ENCODE measurements around the gene S100A1.

The S100A1 gene

GRCh38 chr1:153649863-153650235, 21.6 kb downstream of the S100A1 start:
- Histone ChIP-seq H3K27me3 (ENCODE audit: control insufficient read depth in 1 of 2, insufficient read depth in 2 of 2, low read length in 2 of 2) (no peaks in the 10 kb centered on the region), H3K27ac (ENCODE audit: low read depth, low read length) (no peak overlapping the region), H3K4me3 (ENCODE audit: low read depth in 1 of 2, low read length in 2 of 2) (no peak overlapping the region), H3K36me3 (ENCODE audit: control insufficient read depth in 1 of 2, insufficient read depth in 2 of 2, low read length in 2 of 2) (peaks cover 13 to 19% of the 10 kb centered on the region in 2 donors), H3K4me1 (ENCODE audit: control insufficient read depth in 1 of 2, insufficient read depth in 2 of 2, low read length in 2 of 2) (peaks cover 3 to 8% of the 10 kb centered on the region in 2 donors), H3K9ac (ENCODE audit: low read depth in 1 of 2, low read length in 2 of 2) (no peak overlapping the region), H3K9me3 (ENCODE audit: control insufficient read depth in 1 of 2, low read length in 2 of 2) (no peaks in the 10 kb centered on the region)

- Histone ChIP-seq H3K27ac (ENCODE audit: low read depth, low read length) (no peak overlapping the region), H3K36me3 (ENCODE audit: control insufficient read depth in 1 of 2, insufficient read depth in 2 of 2, low read length in 2 of 2) (no peaks in the 10 kb centered on the region), H3K4me3 (ENCODE audit: low read depth in 1 of 2, low read length in 2 of 2) (no peak overlapping the region), H3K27me3 (ENCODE audit: control insufficient read depth in 1 of 2, insufficient read depth in 2 of 2, low read length in 2 of 2) (no peaks in the 10 kb centered on the region), H3K9ac (ENCODE audit: low read depth in 1 of 2, low read length in 2 of 2) (no peak overlapping the region), H3K9me3 (ENCODE audit: control insufficient read depth in 1 of 2, low read length in 2 of 2) (no peaks in the 10 kb centered on the region), H3K4me1 (ENCODE audit: control insufficient read depth in 1 of 2, insufficient read depth in 2 of 2, low read length in 2 of 2) (peaks cover 3 to 8% of the 10 kb centered on the region in 2 donors)
These were observed 23.5 kb downstream of the S100A1 start for GRCh38 chr1:153651771-153652170.

GRCh38 chr1:153652805-153653500, 24.7 kb downstream of the S100A1 start:
- H3K27ac ChIP-seq (ENCODE audit: low read depth, low read length): no peak overlapping the region
- H3K36me3 ChIP-seq (ENCODE audit: control insufficient read depth in 1 of 2, insufficient read depth in 2 of 2, low read length in 2 of 2): no peaks in the 10 kb centered on the region
- no peak overlapping the region for H3K4me3 ChIP-seq (ENCODE audit: low read depth in 1 of 2, low read length in 2 of 2)
- H3K27me3 ChIP-seq (ENCODE audit: control insufficient read depth in 1 of 2, insufficient read depth in 2 of 2, low read length in 2 of 2): no peaks in the 10 kb centered on the region
- H3K9ac ChIP-seq (ENCODE audit: low read depth in 1 of 2, low read length in 2 of 2): no peak overlapping the region
- H3K4me1 ChIP-seq (ENCODE audit: control insufficient read depth in 1 of 2, insufficient read depth in 2 of 2, low read length in 2 of 2): peaks cover 3 to 8% of the 10 kb centered on the region in 2 donors
- no peaks in the 10 kb centered on the region for H3K9me3 ChIP-seq (ENCODE audit: control insufficient read depth in 1 of 2, low read length in 2 of 2)

- no peaks in the 10 kb centered on the region for H3K27me3 ChIP-seq (ENCODE audit: control insufficient read depth in 1 of 2, insufficient read depth in 2 of 2, low read length in 2 of 2)
- no peaks in the 10 kb centered on the region for H3K9me3 ChIP-seq (ENCODE audit: control insufficient read depth in 1 of 2, low read length in 2 of 2)
- no peak overlapping the region for H3K4me3 ChIP-seq (ENCODE audit: low read depth in 1 of 2, low read length in 2 of 2)
- H3K27ac ChIP-seq (ENCODE audit: low read depth, low read length): no peak overlapping the region
- H3K36me3 ChIP-seq (ENCODE audit: control insufficient read depth in 1 of 2, insufficient read depth in 2 of 2, low read length in 2 of 2): no peaks in the 10 kb centered on the region
- H3K4me1 ChIP-seq (ENCODE audit: control insufficient read depth in 1 of 2, insufficient read depth in 2 of 2, low read length in 2 of 2): peaks cover 12 to 17% of the 10 kb centered on the region in 2 donors
- H3K9ac ChIP-seq (ENCODE audit: low read depth in 1 of 2, low read length in 2 of 2): no peak overlapping the region
These were observed 27.1 kb downstream of the S100A1 start for GRCh38 chr1:153655333-153655732.

GRCh38 chr1:153658400-153659174, 30.4 kb downstream of the S100A1 start, which contains the start of gene SNAPIN:
SNAPIN (plus strand) TSS chr1:153658703; CDS start chr1:153658744, 41 bp downstream.
- Histone ChIP-seq H3K4me3 (ENCODE audit: low read depth in 1 of 2, low read length in 2 of 2) (peak within 1 kb of the TSS; percentile 82 to 84), H3K36me3 (ENCODE audit: control insufficient read depth in 1 of 2, insufficient read depth in 2 of 2, low read length in 2 of 2) (peaks cover 17 to 29% of the 10 kb centered on the region in 2 donors), H3K27me3 (ENCODE audit: control insufficient read depth in 1 of 2, insufficient read depth in 2 of 2, low read length in 2 of 2) (no peaks in the 10 kb centered on the region), H3K27ac (ENCODE audit: low read depth, low read length) (peak within 1 kb of the TSS; percentile 93), H3K9ac (ENCODE audit: low read depth in 1 of 2, low read length in 2 of 2) (peak within 1 kb of the TSS; percentile 73 to 87), H3K9me3 (ENCODE audit: control insufficient read depth in 1 of 2, low read length in 2 of 2) (no peaks in the 10 kb centered on the region), H3K4me1 (ENCODE audit: control insufficient read depth in 1 of 2, insufficient read depth in 2 of 2, low read length in 2 of 2) (peaks cover 9% of the 10 kb centered on the region in 2 donors)

GRCh38 chr1:153659175-153659534, 30.9 kb downstream of the S100A1 start:
- Histone ChIP-seq H3K27ac (ENCODE audit: low read depth, low read length) (no peak overlapping the region), H3K4me1 (ENCODE audit: control insufficient read depth in 1 of 2, insufficient read depth in 2 of 2, low read length in 2 of 2) (peaks cover 9% of the 10 kb centered on the region in 2 donors), H3K9ac (ENCODE audit: low read depth in 1 of 2, low read length in 2 of 2) (peak overlapping the region; percentile 73 to 87)

GRCh38 chr1:153659656-153660055, 31.4 kb downstream of the S100A1 start:
- Histone ChIP-seq H3K27ac (ENCODE audit: low read depth, low read length) (no peak overlapping the region), H3K36me3 (ENCODE audit: control insufficient read depth in 1 of 2, insufficient read depth in 2 of 2, low read length in 2 of 2) (peaks cover 18 to 39% of the 10 kb centered on the region in 2 donors), H3K9ac (ENCODE audit: low read depth in 1 of 2, low read length in 2 of 2) (peak overlapping the region; percentile 73 to 87), H3K4me3 (ENCODE audit: low read depth in 1 of 2, low read length in 2 of 2) (peak overlapping the region; percentile 82 to 84), H3K27me3 (ENCODE audit: control insufficient read depth in 1 of 2, insufficient read depth in 2 of 2, low read length in 2 of 2) (no peaks in the 10 kb centered on the region), H3K4me1 (ENCODE audit: control insufficient read depth in 1 of 2, insufficient read depth in 2 of 2, low read length in 2 of 2) (peaks cover 9% of the 10 kb centered on the region in 2 donors), H3K9me3 (ENCODE audit: control insufficient read depth in 1 of 2, low read length in 2 of 2) (no peaks in the 10 kb centered on the region)

More at GRCh38 chr1:153659175-153659534, 30.9 kb downstream of the S100A1 start:
- Histone ChIP-seq H3K4me3 (ENCODE audit: low read depth in 1 of 2, low read length in 2 of 2) (peak overlapping the region; percentile 82 to 84), H3K36me3 (ENCODE audit: control insufficient read depth in 1 of 2, insufficient read depth in 2 of 2, low read length in 2 of 2) (peaks cover 17 to 34% of the 10 kb centered on the region in 2 donors), H3K27me3 (ENCODE audit: control insufficient read depth in 1 of 2, insufficient read depth in 2 of 2, low read length in 2 of 2) (no peaks in the 10 kb centered on the region), H3K9me3 (ENCODE audit: control insufficient read depth in 1 of 2, low read length in 2 of 2) (no peaks in the 10 kb centered on the region)

- Histone ChIP-seq H3K36me3 (ENCODE audit: control insufficient read depth in 1 of 2, insufficient read depth in 2 of 2, low read length in 2 of 2) (peaks cover 30 to 55% of the 10 kb centered on the region in 2 donors), H3K9ac (ENCODE audit: low read depth in 1 of 2, low read length in 2 of 2) (no peak overlapping the region), H3K27me3 (ENCODE audit: control insufficient read depth in 1 of 2, insufficient read depth in 2 of 2, low read length in 2 of 2) (no peaks in the 10 kb centered on the region), H3K4me1 (ENCODE audit: control insufficient read depth in 1 of 2, insufficient read depth in 2 of 2, low read length in 2 of 2) (peaks cover 9% of the 10 kb centered on the region in 2 donors), H3K9me3 (ENCODE audit: control insufficient read depth in 1 of 2, low read length in 2 of 2) (no peaks in the 10 kb centered on the region), H3K4me3 (ENCODE audit: low read depth in 1 of 2, low read length in 2 of 2) (no peak overlapping the region), H3K27ac (ENCODE audit: low read depth, low read length) (no peak overlapping the region)
These were observed 33.0 kb downstream of the S100A1 start for GRCh38 chr1:153661111-153661708.

- Histone ChIP-seq H3K9ac (ENCODE audit: low read depth in 1 of 2, low read length in 2 of 2) (no peak overlapping the region), H3K4me1 (ENCODE audit: control insufficient read depth in 1 of 2, insufficient read depth in 2 of 2, low read length in 2 of 2) (peaks cover 9% of the 10 kb centered on the region in 2 donors), H3K36me3 (ENCODE audit: control insufficient read depth in 1 of 2, insufficient read depth in 2 of 2, low read length in 2 of 2) (peaks cover 35 to 65% of the 10 kb centered on the region in 2 donors), H3K9me3 (ENCODE audit: control insufficient read depth in 1 of 2, low read length in 2 of 2) (no peaks in the 10 kb centered on the region), H3K27ac (ENCODE audit: low read depth, low read length) (no peak overlapping the region), H3K4me3 (ENCODE audit: low read depth in 1 of 2, low read length in 2 of 2) (no peak overlapping the region), H3K27me3 (ENCODE audit: control insufficient read depth in 1 of 2, insufficient read depth in 2 of 2, low read length in 2 of 2) (no peaks in the 10 kb centered on the region)
These were observed 34.0 kb downstream of the S100A1 start for GRCh38 chr1:153662269-153662668.

- Histone ChIP-seq H3K4me1 (ENCODE audit: control insufficient read depth in 1 of 2, insufficient read depth in 2 of 2, low read length in 2 of 2) (peaks cover 8 to 9% of the 10 kb centered on the region in 2 donors), H3K36me3 (ENCODE audit: control insufficient read depth in 1 of 2, insufficient read depth in 2 of 2, low read length in 2 of 2) (peaks cover 42 to 75% of the 10 kb centered on the region in 2 donors), H3K27me3 (ENCODE audit: control insufficient read depth in 1 of 2, insufficient read depth in 2 of 2, low read length in 2 of 2) (no peaks in the 10 kb centered on the region), H3K4me3 (ENCODE audit: low read depth in 1 of 2, low read length in 2 of 2) (no peak overlapping the region), H3K9ac (ENCODE audit: low read depth in 1 of 2, low read length in 2 of 2) (no peak overlapping the region), H3K27ac (ENCODE audit: low read depth, low read length) (no peak overlapping the region), H3K9me3 (ENCODE audit: control insufficient read depth in 1 of 2, low read length in 2 of 2) (no peaks in the 10 kb centered on the region)
These were observed 35.0 kb downstream of the S100A1 start for GRCh38 chr1:153663211-153663610.

All from duodenal mucosa (tissue), 2 donors.